Measurements from ENCODE around the gene ELFN2.

- TF ChIP-seq POLR2A (IDR thresholded peaks at IDR 0.05; ENCODE audit: low read depth, low read length), result no peak
- TF ChIP-seq, protein P1, sequence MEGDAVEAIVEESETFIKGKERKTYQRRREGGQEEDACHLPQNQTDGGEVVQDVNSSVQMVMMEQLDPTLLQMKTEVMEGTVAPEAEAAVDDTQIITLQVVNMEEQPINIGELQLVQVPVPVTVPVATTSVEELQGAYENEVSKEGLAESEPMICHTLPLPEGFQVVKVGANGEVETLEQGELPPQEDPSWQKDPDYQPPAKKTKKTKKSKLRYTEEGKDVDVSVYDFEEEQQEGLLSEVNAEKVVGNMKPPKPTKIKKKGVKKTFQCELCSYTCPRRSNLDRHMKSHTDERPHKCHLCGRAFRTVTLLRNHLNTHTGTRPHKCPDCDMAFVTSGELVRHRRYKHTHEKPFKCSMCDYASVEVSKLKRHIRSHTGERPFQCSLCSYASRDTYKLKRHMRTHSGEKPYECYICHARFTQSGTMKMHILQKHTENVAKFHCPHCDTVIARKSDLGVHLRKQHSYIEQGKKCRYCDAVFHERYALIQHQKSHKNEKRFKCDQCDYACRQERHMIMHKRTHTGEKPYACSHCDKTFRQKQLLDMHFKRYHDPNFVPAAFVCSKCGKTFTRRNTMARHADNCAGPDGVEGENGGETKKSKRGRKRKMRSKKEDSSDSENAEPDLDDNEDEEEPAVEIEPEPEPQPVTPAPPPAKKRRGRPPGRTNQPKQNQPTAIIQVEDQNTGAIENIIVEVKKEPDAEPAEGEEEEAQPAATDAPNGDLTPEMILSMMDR (IDR thresholded peaks at IDR 0.05; ENCODE audit: extremely low read depth in 1 of 2, insufficient read depth in 1 of 2, low read depth in 1 of 2, low read length in 2 of 2), result no peak
Observed at GRCh38 chr22:37387793-37388192, 39.5 kb downstream of the ELFN2 start.

All from endothelial cell of umbilical vein (primary cell).